GM19023 (cell line): ENCODE results near the gene RASL12.

ENCODE experiments used
- ATAC-seq: cut with Tn5 transposase; IDR thresholded peaks from one replicate; pipeline ENCODE4 v1.9.1; 2021; ENCODE audit warnings: mild to moderate bottlenecking, moderate library complexity; ENCODE audit not compliant: unreplicated experiment

RASL12 gene

GRCh38 chr15:65092911-65093792, 25.4 kb upstream of the RASL12 start:
- ATAC-seq: no peak

DNA sequence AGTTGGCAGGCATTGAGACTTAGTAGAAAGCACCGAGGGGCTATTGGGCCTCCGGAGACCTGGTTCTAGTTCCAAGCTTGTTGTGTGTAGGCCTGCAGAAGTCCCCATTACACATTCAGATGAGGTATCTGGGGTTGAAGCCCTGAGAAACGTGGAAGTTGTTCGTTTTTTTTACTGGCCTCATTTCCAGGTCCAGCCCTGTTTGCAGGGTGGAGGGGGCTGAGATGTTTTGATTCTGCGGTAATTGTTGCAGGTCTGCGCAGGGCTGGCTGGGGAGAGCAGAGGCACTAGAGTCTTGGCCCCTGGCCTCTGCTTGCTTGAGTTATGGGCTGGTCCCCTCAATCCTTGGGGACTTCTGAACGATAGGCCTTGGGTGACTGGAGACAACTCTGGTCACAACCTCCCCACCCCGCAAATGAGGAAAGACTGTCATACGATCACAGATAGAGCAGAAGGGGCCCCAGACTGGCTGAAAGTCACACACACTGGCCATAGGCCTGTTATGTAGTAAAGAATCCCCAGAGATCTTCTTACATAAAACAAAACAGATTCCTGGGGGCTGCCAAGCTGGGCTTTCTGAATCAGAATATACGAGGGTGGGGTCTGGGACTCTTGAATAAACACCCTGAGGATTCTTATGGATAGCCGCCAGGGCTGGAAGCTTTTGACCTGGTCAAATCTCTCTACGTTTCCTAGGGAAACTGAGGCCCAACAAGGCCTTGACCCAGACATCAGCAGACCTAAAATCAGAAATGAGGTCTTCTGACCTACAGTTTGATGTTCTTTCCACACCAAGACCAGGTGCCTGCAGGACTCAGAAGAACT, 24.4 kb upstream of the RASL12 start:
- no peak for ATAC-seq

GRCh38 chr15:65089206-65089824, 21.5 kb upstream of the RASL12 start:
- ATAC-seq: no peak

- ATAC-seq: no peak
Measured at GRCh38 chr15:65088643-65089021, 20.8 kb upstream of the RASL12 start.

DNA sequence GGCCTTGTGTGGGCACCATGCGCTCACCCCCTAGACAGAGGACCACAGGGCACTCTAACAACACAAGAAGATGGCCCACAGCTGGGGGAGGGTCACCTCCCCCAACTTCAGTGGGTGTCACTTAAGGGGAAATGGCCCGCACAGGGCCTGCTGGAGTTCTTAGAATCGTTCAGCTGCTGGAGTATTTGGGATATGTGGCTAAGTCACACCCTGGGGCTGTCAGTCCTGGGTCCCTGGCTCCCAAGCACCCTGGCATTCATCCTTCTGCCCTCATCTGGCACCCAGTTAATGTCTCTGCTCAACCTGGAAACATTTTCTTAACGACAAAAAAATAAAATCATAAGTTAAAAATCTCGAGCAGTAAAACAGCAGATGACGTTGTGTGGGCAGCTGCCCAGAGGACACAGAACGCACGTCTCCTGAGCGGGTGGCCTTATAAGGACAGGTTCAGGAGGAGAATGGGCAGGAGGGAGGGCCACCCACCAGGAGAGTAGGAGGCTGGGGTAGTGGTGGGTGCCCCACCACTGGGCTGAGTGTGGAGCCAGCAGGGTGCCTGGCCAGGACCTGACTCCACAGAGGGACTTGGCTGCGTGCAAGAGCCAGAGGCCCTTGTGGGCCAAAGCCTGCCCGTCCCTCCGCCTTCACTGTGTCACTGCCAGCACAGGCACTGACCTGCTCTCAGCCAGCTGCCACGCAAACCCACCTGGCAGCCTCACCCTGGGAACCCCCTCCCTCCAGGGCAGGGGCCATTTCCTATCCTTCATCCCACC, 20.3 kb upstream of the RASL12 start:
- ATAC-seq: no peak

DNA sequence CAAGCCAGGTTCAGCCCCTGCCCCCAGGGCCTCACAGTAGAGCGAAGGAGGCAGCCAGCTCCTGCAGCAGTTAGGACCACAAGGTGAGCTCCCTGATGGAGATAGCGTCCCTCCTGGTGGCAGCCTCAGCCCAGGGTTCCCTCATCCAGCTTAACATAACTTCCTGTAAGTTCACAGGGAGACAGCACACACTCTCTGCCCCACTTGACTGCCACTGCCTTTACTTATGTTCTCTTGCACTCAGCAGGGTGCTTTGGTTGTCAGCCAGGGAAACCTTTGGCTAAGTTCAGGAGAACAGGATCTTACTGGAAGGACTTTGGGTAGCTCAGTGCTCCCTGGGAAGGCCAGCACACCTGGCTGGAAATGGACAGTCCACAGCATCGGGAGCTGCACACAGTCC, 19.6 kb upstream of the RASL12 start:
- ATAC-seq: no peak

GRCh38 chr15:65086680-65087111, 18.9 kb upstream of the RASL12 start:
- ATAC-seq: no peak

- ATAC-seq: no peak
Measured at GRCh38 chr15:65085990-65086679, 18.3 kb upstream of the RASL12 start.

DNA sequence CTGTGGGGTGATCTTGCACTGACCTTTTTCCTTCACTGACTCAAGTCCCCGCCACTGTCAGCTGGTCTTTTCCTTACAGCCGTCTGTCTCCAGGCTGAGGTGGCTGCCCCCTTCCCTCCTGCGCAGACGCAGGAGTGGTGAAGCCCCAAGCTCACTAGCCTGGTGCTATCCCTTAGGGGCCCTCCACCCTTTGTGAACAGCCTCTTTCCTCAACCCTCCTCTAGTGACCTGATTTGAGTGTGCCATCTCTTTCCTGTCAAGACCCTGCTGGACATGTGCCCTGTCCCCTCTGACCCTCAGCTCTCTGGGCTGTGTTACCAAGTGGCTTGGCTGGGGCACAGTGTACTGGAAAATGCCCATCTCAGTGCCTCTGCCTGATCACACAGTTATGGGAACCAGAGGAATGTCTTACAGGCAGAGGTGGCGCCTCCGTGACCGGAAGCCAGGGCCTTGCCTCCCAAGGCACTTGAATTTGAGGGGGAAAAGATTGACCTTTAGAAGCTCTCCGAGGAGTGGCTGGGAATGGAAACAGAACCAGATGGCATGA, 17.5 kb upstream of the RASL12 start:
- no peak for ATAC-seq

DNA sequence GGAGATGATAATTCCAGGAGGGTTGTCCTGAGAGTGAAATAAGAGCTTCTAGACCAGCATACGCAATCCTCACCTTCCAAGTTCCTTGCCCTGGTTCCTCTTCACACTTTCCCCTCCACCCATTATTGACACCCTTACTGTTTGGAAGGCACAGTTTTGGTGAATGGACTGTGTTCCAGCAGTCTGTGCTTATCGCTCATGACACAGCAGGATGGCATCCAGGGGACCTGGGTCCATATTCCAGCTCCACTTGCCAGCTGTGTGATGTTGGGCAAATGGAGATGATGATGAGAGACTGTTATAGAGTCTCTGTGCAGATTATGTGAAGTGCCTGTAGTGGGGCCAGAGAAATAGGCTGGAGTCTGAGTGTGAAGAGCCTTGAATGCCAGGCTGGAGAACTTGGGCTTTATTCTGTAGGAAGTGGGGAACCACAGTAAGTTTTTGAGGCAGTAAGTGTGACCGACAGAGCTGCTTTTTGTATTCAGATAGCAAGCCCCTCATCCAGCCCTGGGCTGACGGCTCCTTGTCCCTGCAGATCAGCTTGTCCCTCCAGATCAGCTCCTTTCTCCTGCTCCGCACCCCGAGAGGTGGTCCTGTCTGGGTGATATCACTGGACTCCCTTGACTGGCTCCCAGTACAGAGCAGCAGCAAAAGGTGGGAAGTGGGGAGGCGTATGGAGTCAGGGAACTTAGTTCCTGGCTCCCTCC, 16.9 kb upstream of the RASL12 start:
- ATAC-seq: no peak

GRCh38 chr15:65083262-65083701, 15.5 kb upstream of the RASL12 start:
- ATAC-seq: no peak

DNA sequence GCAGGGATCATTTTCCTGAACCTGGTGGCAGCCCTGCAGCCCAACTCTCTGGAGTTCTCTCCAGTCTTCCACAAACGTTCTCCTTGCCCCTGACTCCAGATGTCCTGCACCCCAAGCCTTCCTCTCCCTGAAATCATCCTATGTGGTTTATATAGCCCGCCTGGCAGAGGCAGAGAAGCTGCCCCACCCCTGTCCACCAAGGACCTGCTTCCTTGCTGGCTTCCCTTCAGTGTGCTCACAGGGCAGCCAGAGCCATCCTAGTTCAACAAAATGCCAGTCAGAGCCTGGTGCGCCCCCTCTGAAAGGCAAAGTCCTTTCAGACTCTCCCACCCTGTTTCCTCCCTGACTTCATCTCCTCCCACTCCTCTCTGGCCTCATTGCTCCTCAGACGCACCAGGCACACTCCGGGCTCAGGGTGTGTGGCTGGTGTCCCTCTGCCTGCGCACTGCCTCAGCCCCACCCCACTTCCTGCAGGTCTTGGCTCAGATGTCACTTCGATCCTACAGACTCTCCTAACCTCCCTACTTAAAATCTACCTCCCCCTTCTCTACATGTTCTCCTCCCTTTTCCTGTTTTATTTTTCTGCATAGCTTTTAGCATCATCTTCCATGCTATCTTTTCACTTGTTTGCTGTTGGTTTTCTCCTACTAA, 14.6 kb upstream of the RASL12 start:
- ATAC-seq: no peak

GRCh38 chr15:65081758-65082157, 14.0 kb upstream of the RASL12 start:
- ATAC-seq: no peak

DNA sequence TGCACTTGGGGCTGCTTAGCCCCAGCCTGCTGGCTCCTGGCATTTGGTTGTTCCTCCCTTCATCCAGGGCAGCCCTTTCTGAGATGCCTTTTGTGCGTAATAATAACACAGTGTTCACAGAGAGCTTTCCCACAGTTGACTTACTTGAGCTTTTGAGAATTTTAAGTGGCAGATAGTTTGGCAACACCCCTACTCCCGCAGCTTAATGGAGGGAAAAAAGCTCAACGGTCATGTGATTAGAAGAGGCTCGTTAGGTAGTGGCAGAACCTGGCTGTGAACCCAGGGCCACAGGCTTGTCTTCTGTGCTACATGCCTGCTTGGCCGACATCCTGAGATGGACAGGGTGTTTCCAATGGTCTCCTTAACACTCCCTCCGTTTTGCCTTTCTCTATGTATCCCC, 13.5 kb upstream of the RASL12 start:
- ATAC-seq: no peak

- no peak for ATAC-seq
Measured at GRCh38 chr15:65079580-65079979, 11.8 kb upstream of the RASL12 start.

DNA sequence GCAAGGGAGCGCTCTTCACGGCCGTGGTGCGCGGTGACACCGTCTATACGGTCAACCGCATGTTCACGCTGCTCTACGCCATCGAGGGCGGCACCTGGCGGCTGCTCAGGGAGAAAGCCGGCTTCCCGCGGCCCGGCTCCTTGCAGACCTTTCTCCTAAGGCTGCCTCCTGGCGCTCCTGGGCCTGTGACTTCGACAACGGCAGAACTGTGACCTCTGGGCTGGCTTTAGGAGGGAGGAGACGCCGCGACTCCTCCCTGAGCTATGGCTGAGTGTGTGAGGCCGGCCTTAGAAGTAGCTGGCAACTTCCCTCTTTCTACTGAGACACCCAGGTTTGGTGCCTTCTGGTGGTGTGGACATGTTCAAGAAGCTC, 10.2 kb upstream of the RASL12 start:
- ATAC-seq: no peak

GRCh38 chr15:65077291-65077980, 9.6 kb upstream of the RASL12 start:
- no peak for ATAC-seq
